Osteoblast (primary cell): ENCODE data around the gene EEF2K. TPM values are rescaled to one million over a fixed set of nuclear protein-coding genes. Genes with fewer than 3 reads are reported as not detected.

Experiments
- DNase-seq: peaks from one replicate; pipeline ENCODE4 v3.0.0; 2011; ENCODE audit warnings: low spot score, mixed read lengths; ENCODE audit not compliant: insufficient read length; ENCODE audit errors: missing footprints
- H2AFZ ChIP-seq: 2 replicates; pipeline ENCODE4 v1.6.0; 2011; ENCODE audit warnings: mild to moderate bottlenecking, low read length
- H3K27ac ChIP-seq: 2 replicates; pipeline ENCODE4 v1.5.1; 2011; ENCODE audit warnings: mild to moderate bottlenecking, low read depth, low read length, moderate library complexity
- H3K27me3 ChIP-seq: 2 replicates; pipeline ENCODE4 v1.6.0; 2012; ENCODE audit warnings: mild to moderate bottlenecking, control low read depth, inconsistent platforms, low read length, moderate library complexity; ENCODE audit not compliant: insufficient read depth
- H3K36me3 ChIP-seq: 2 replicates; pipeline ENCODE4 v1.5.1; 2011; ENCODE audit warnings: mild to moderate bottlenecking, low read length, control low read depth, moderate library complexity; ENCODE audit not compliant: insufficient read depth
- H3K4me1 ChIP-seq: 2 replicates; pipeline ENCODE4 v1.5.1; 2011; ENCODE audit warnings: mild to moderate bottlenecking, low read length, control low read depth, moderate library complexity; ENCODE audit not compliant: insufficient read depth
- H3K4me2 ChIP-seq: 2 replicates; pipeline ENCODE4 v1.6.0; 2011; ENCODE audit warnings: mild to moderate bottlenecking, low read length; ENCODE audit not compliant: insufficient read depth
- H3K4me3 ChIP-seq: fragments of 200-600 bp; sonication (generic); 3 replicates; pipeline ENCODE4 v1.5.1; 2012; ENCODE audit warnings: mild to moderate bottlenecking, low read length, inconsistent platforms; ENCODE audit not compliant: insufficient read depth
- H3K79me2 ChIP-seq: 2 replicates; pipeline ENCODE4 v1.6.0; 2012; ENCODE audit warnings: mild to moderate bottlenecking, low read length, control low read depth, inconsistent platforms; ENCODE audit not compliant: insufficient read depth
- H3K9me3 ChIP-seq: 2 replicates; pipeline ENCODE4 v1.5.1; 2011; ENCODE audit warnings: low read depth, low read length, control low read depth
- H4K20me1 ChIP-seq: 2 replicates; pipeline ENCODE4 v1.6.0; 2012; ENCODE audit warnings: mild to moderate bottlenecking, low read length, control low read depth; ENCODE audit not compliant: insufficient read depth
- CTCF ChIP-seq: IDR thresholded peaks from 2 replicates; pipeline ENCODE4 v1.5.1; 2011; ENCODE audit warnings: mild to moderate bottlenecking, low read depth, low read length, moderate library complexity; ENCODE audit errors: extremely low read depth
- total RNA-seq: library from RNA; depleted of rRNA; stranded (reverse); fragments of >200 nt; gene quantifications from 2 replicates; pipeline ENCODE4 v1.2.3, GENCODE V29; 2012

EEF2K gene
- total RNA-seq, 1 donor = 41.6 TPM

DNA sequence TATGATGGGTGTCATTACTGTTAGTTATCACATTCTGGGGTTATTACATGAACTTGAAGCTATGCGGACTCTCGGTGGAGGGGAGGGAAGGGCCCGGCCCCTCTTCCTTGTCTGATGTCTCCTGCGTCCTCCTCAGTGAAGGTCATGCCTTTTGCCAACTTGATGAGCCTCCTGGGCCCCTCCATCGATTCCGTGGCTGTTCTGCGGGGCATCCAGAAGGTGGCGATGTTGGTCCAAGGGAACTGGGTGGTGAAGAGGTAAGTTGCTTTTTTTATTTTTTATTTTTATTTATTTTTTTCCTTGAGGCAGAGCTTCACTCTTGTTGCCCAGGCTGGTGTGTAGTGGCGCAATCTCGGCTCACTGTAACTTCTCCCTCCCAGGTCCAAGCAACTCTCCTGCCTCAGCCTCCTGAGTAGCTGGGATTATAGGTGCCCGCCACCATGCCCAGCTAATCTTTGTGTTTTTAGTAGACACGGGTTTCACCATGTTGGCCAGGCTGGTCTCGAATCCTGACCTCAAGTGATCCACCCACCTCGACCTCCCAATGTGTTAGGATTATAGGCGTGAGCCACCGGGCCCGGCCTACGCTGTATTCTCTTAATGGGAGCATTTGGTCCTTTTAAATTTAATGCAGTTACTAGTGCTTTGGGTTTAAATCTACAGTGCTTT is 112.7 kb downstream of the EEF2K start:
- no peak overlapping the region for H3K27ac ChIP-seq
- peaks cover 8% of the 10 kb centered on the region for H3K79me2 ChIP-seq
- no peaks in the 10 kb centered on the region for H3K27me3 ChIP-seq
- H3K4me1 ChIP-seq = no peaks in the 10 kb centered on the region
- peaks cover 59% of the 10 kb centered on the region for H3K36me3 ChIP-seq
- TF ChIP-seq CTCF = peak; percentile 70
- no peak overlapping the region for H2AFZ ChIP-seq
- H3K9me3 ChIP-seq = no peaks in the 10 kb centered on the region
- H4K20me1 ChIP-seq = peaks cover 17% of the 10 kb centered on the region
- H3K4me2 ChIP-seq = no peak overlapping the region
- DNase-seq = peak; percentile 85
- H3K4me3 ChIP-seq = no peak overlapping the region

- no peak overlapping the region for H2AFZ ChIP-seq
- H4K20me1 ChIP-seq = peaks cover 17% of the 10 kb centered on the region
- H3K4me2 ChIP-seq = no peak overlapping the region
- no peak for TF ChIP-seq CTCF
- H3K36me3 ChIP-seq = peaks cover 59% of the 10 kb centered on the region
- peaks cover 8% of the 10 kb centered on the region for H3K79me2 ChIP-seq
- no peak overlapping the region for H3K27ac ChIP-seq
- H3K27me3 ChIP-seq = no peaks in the 10 kb centered on the region
- H3K4me1 ChIP-seq = no peaks in the 10 kb centered on the region
- DNase-seq = peak; percentile 25
- H3K9me3 ChIP-seq = no peaks in the 10 kb centered on the region
- H3K4me3 ChIP-seq = no peak overlapping the region
Observed at GRCh38 chr16:22320572-22321339, 114.7 kb downstream of the EEF2K start.

GRCh38 chr16:22321340-22322001 is 115.4 kb downstream of the EEF2K start:
- DNase-seq = peak; percentile 96
- no peaks in the 10 kb centered on the region for H3K9me3 ChIP-seq
- peaks cover 8% of the 10 kb centered on the region for H3K79me2 ChIP-seq
- H3K27me3 ChIP-seq = no peaks in the 10 kb centered on the region
- H3K4me3 ChIP-seq = no peak overlapping the region
- H4K20me1 ChIP-seq = peaks cover 17% of the 10 kb centered on the region
- peaks cover 54% of the 10 kb centered on the region for H3K36me3 ChIP-seq
- H3K27ac ChIP-seq = peak overlapping the region; percentile 35
- H3K4me1 ChIP-seq = no peaks in the 10 kb centered on the region
- H3K4me2 ChIP-seq = no peak overlapping the region
- no peak overlapping the region for H2AFZ ChIP-seq
- peak; percentile 90 for TF ChIP-seq CTCF

DNA sequence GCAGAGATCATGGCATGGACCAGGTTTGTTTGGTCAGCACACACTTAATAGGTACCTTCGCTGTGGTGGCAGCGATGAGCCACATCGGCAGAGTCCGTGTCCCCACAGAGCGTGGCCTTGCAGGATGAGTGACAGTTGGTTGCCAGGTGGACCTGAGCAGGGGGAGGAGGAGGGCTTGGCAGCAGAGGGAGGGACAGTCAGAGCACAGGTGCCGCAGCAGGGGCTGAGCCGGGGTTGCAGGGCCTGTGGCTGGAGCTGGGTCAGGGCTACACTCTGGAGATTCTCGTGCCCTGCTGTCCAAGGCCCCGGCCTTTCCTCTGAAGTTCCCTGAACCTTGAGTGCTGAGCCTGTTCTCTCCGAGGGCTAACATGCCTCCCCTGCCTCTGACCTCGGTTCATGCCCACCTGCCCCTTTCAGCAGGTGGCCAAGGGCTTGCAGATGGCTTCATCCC is 116.0 kb downstream of the EEF2K start:
- Histone ChIP-seq H4K20me1 (peaks cover 17% of the 10 kb centered on the region), H3K4me3 (no peak overlapping the region), H3K4me1 (no peaks in the 10 kb centered on the region), H3K36me3 (peaks cover 57% of the 10 kb centered on the region), H3K4me2 (no peak overlapping the region), H2AFZ (no peak overlapping the region), H3K27ac (no peak overlapping the region), H3K79me2 (peaks cover 8% of the 10 kb centered on the region), H3K27me3 (no peaks in the 10 kb centered on the region), H3K9me3 (no peaks in the 10 kb centered on the region)
- DNase-seq = peak; percentile 65
- no peak for TF ChIP-seq CTCF
